Activated naive CD8-positive, alpha-beta T cell treated with anti-CD3 and anti-CD28 coated beads for 36 hours (primary cell): ENCODE measurements around the gene FXYD3. TPM values are rescaled to one million over a fixed set of nuclear protein-coding genes. Genes with fewer than 3 reads are reported as not detected.
A peak's percentile ranks its signal among the peaks of the same experiment; 100 is the strongest.
"Not testable (repeated sequence)": the region's sequence is repeated elsewhere in the genome, so short reads cannot be mapped to it uniquely, and the experiment has no call there.

Source experiments
- DNase-seq: peaks from one replicate; pipeline ENCODE4 v3.0.0; 2021
- H3K27ac Mint-ChIP-seq: one replicate; pipeline ENCODE4 v1.8.0; 2022; ENCODE audit warnings: mild to moderate bottlenecking, moderate library complexity, mixed read lengths
- H3K27me3 Mint-ChIP-seq: one replicate; pipeline ENCODE4 v1.8.0; 2022; ENCODE audit warnings: mild to moderate bottlenecking, mixed read lengths
- H3K36me3 Mint-ChIP-seq: one replicate; pipeline ENCODE4 v1.8.0; 2021; ENCODE audit warnings: mild to moderate bottlenecking, mixed read lengths
- H3K4me1 Mint-ChIP-seq: one replicate; pipeline ENCODE4 v1.8.0; 2021; ENCODE audit warnings: mixed read lengths
- H3K4me3 Mint-ChIP-seq: one replicate; pipeline ENCODE4 v1.8.0; 2022; ENCODE audit warnings: mild to moderate bottlenecking, moderate library complexity, mixed read lengths
- H3K9me3 Mint-ChIP-seq: one replicate; pipeline ENCODE4 v1.8.0; 2022; ENCODE audit warnings: mixed read lengths
- total RNA-seq, 2 experiments: library from RNA; stranded (reverse); gene quantifications; one replicate each; pipeline ENCODE4 v1.2.3, GENCODE V29; 2021

The FXYD3 gene
- total RNA-seq, 2 experiments from 2014 or later: not detected

- DNase-seq: no peak
- Mint-ChIP-seq H3K4me3 (peak overlapping the region; percentile 72), H3K4me1 (peaks cover 12% of the 10 kb centered on the region), H3K27me3 (no peaks in the 10 kb centered on the region), H3K27ac (no peak overlapping the region), H3K9me3 (no peaks in the 10 kb centered on the region), H3K36me3 (no peaks in the 10 kb centered on the region)
Measured at GRCh38 chr19:35123573-35123972, 8.0 kb downstream of the FXYD3 start.

DNA sequence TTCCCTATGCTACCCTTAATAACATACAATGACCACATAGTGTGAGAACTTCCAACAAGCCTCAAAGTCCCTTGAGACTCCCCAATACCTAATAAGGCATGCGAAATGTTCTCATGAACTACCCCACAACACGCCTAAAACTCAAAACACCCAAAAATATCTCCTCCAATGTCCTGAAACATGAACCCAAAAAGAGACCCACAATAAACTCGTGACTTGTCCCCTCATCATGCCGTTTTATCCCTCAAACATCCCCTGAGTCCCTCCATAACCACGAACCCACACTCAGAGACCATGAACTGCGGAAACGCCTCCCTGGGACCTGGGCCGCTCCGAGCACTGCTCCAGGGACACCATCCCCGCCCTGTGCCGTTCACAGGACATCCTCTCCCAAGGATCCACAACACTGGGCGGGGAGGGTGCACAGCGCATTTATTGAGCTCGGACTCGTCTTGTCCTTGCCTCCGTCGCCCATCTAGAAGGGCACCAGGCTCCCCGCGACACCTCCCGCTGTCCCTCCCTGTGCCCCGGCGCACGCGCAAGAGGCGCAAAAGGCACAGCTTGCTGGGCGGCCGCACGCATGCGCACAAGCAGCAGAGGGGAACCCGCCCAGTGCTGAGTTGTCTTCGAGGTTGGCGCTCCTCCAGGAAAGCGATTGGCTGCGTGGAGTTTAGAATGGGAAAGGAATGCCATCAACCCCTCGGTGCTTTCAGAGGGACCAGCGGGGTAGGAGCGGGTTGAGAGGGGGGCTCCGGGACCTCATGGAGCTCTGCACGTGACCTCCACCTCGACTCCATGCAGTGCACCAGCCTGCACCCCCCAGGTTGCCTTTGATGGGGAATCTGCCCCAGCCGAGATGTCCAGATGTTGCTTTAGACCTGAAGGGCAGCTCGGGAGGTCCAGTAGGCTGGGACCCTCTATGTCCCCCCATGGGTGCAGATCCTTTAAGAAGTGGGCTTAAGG is 8.8 kb downstream of the FXYD3 start:
- Mint-ChIP-seq H3K27me3 (no peaks in the 10 kb centered on the region), H3K36me3 (no peaks in the 10 kb centered on the region), H3K4me3 (peak overlapping the region; percentile 72), H3K9me3 (no peaks in the 10 kb centered on the region), H3K27ac (peak overlapping the region; percentile 0), H3K4me1 (peaks cover 12% of the 10 kb centered on the region)
- DNase-seq: peak; percentile 90

GRCh38 chr19:35125270-35125717 is 9.7 kb downstream of the FXYD3 start:
- H3K4me3 Mint-ChIP-seq: no peak overlapping the region

GRCh38 chr19:35125749-35126623 is 10.4 kb downstream of the FXYD3 start:
- Mint-ChIP-seq H3K27me3 (no peaks in the 10 kb centered on the region), H3K4me3 (no peak overlapping the region), H3K27ac (no peak overlapping the region), H3K36me3 (no peaks in the 10 kb centered on the region), H3K4me1 (peaks cover 12% of the 10 kb centered on the region), H3K9me3 (no peaks in the 10 kb centered on the region)
- DNase-seq: no peak

More at GRCh38 chr19:35125270-35125717, 9.7 kb downstream of the FXYD3 start:
- Mint-ChIP-seq H3K36me3 (no peaks in the 10 kb centered on the region), H3K9me3 (no peaks in the 10 kb centered on the region), H3K27ac (no peak overlapping the region), H3K27me3 (no peaks in the 10 kb centered on the region), H3K4me1 (peaks cover 12% of the 10 kb centered on the region)
- DNase-seq: no peak

DNA sequence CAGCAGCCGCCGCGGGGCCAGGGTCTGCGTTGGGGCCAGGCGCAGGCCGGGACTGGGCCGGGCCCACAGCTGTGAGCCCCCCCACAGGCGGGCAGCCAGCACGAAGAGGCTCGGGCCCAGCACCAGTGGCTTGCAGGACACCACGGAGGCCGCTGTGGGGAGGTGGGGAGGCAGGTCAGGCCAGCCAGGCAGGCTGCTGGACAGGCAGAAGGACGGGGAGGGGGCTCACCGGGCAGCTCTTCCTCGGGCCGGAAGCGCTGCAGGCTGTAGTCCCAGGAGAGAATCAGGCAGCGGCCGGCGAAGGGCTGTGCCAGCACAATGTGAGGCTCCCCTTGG is 11.0 kb downstream of the FXYD3 start:
- Mint-ChIP-seq H3K4me1 (peaks cover 12% of the 10 kb centered on the region), H3K4me3 (no peak overlapping the region), H3K9me3 (no peaks in the 10 kb centered on the region), H3K27ac (no peak overlapping the region), H3K36me3 (no peaks in the 10 kb centered on the region), H3K27me3 (no peaks in the 10 kb centered on the region)
- no peak for DNase-seq

GRCh38 chr19:35127871-35128270 is 12.2 kb downstream of the FXYD3 start:
- Mint-ChIP-seq H3K27ac (no peak overlapping the region), H3K9me3 (no peaks in the 10 kb centered on the region), H3K36me3 (no peaks in the 10 kb centered on the region), H3K27me3 (no peaks in the 10 kb centered on the region), H3K4me1 (peaks cover 12% of the 10 kb centered on the region), H3K4me3 (no peak overlapping the region)
- DNase-seq: no peak

DNA sequence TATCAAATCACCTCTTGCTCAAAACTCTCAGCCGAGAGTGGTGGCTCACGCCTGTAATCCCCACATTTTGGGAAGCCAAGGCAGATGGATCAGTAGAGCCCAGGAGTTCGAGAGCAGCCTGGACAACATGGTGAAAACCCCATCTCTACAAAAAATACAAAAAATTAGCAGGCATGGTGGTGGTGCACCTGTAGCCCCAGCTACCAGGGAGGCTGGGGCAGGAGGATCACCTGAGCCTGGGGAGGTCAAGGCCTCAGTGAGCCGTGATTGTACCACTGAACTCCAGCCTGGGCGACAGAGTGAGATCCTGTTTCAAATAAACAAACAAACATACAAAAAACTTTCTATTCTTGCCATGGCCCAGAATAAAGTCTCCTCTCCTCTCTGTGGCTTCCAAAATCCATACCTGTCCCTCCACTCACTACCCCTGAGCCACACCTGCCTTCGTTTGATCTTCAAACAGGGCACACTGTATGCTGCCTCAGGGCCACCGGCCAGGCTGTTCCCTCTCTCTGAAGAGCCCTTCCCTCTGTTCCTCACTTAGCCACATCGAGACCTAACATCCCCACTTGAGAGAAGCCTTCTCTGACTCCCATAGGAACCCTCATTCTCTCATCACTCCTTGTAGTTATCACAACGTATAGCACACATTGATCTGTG is 12.9 kb downstream of the FXYD3 start:
- Mint-ChIP-seq H3K27ac (no peak overlapping the region), H3K36me3 (no peaks in the 10 kb centered on the region), H3K27me3 (no peaks in the 10 kb centered on the region)

GRCh38 chr19:35129724-35130274 is 14.2 kb downstream of the FXYD3 start:
- not testable (repeated sequence) for H3K9me3 Mint-ChIP-seq, DNase-seq, H3K27ac Mint-ChIP-seq, H3K4me1 Mint-ChIP-seq, H3K27me3 Mint-ChIP-seq, H3K36me3 Mint-ChIP-seq, H3K4me3 Mint-ChIP-seq

More for the DNA sequence above, 12.9 kb downstream of the FXYD3 start:
- no peaks in the 10 kb centered on the region for H3K9me3 Mint-ChIP-seq
- DNase-seq: no peak
- peaks cover 12% of the 10 kb centered on the region for H3K4me1 Mint-ChIP-seq
- no peak overlapping the region for H3K4me3 Mint-ChIP-seq

- H3K27ac Mint-ChIP-seq: no peak overlapping the region
- H3K4me1 Mint-ChIP-seq: no peaks in the 10 kb centered on the region
- no peaks in the 10 kb centered on the region for H3K36me3 Mint-ChIP-seq
- no peaks in the 10 kb centered on the region for H3K27me3 Mint-ChIP-seq
- no peak for DNase-seq
- no peak overlapping the region for H3K4me3 Mint-ChIP-seq
- no peaks in the 10 kb centered on the region for H3K9me3 Mint-ChIP-seq
Measured at GRCh38 chr19:35130761-35131720, 15.4 kb downstream of the FXYD3 start.

- Mint-ChIP-seq H3K27me3 (no peaks in the 10 kb centered on the region), H3K36me3 (no peaks in the 10 kb centered on the region), H3K27ac (no peak overlapping the region), H3K4me1 (no peaks in the 10 kb centered on the region), H3K9me3 (no peaks in the 10 kb centered on the region), H3K4me3 (no peak overlapping the region)
- no peak for DNase-seq
Measured at GRCh38 chr19:35132254-35132653, 16.6 kb downstream of the FXYD3 start.

DNA sequence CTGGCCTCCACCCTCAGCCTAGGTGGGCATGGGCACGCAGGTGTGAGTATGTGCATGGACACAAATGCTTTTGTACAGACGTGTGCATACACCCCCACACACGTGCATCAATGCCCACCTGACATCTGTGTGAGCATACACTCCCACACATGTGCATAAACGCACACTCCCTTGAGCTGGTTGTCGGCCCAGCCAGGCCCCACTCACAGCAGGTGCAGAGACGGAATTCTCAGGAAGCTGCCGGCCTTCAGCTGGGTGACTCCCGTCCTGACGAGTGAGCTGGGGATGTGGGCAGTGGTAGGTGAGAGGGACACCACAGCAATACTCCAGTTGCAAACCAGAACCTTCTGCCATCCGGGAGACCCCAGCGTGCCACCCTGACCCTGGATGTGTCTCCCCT is 18.2 kb downstream of the FXYD3 start:
- no peaks in the 10 kb centered on the region for H3K9me3 Mint-ChIP-seq
- no peaks in the 10 kb centered on the region for H3K4me1 Mint-ChIP-seq
- DNase-seq: no peak
- H3K36me3 Mint-ChIP-seq: no peaks in the 10 kb centered on the region
- H3K4me3 Mint-ChIP-seq: no peak overlapping the region
- H3K27me3 Mint-ChIP-seq: no peaks in the 10 kb centered on the region
- no peak overlapping the region for H3K27ac Mint-ChIP-seq

- no peak for DNase-seq
- no peaks in the 10 kb centered on the region for H3K27me3 Mint-ChIP-seq
- no peak within 1 kb of the TSS for H3K4me3 Mint-ChIP-seq
- no peaks in the 10 kb centered on the region for H3K9me3 Mint-ChIP-seq
- no peaks in the 10 kb centered on the region for H3K4me1 Mint-ChIP-seq
- H3K27ac Mint-ChIP-seq: no peak within 1 kb of the TSS
- no peaks in the 10 kb centered on the region for H3K36me3 Mint-ChIP-seq
Measured at GRCh38 chr19:35134601-35135242, 19.1 kb downstream of the FXYD3 start, which contains the start of gene LGI4. TSS of gene LGI4 (minus strand) at chr19:35135059. CDS start at chr19:35134680, 379 bp downstream.

DNA sequence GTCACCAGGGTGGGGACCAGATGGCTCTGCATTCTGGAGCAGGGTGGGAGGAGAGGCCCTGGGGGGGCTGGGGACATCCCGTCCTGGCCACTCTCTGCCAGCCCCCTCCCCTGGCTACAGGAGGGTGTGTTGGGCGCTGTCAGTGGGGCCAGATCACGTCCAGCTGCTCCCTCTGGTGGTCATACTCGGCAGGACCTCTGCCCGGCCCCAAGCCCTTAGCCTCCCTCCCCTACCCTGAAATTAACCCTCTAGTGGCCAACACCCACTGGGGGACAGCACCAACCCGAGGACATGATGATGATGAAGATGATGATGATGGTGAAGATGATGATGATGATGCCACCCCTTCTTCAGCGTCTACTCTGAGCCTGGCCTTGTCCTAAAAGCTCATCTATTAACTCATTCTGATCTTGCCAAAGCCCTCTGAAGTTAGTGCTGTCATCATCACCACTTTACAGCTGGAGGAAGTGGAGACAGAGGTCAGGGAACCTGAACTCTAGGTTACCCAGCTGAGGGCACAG is 19.8 kb downstream of the FXYD3 start:
- DNase-seq: peak; percentile 69
- H3K9me3 Mint-ChIP-seq: no peaks in the 10 kb centered on the region
- no peak overlapping the region for H3K27ac Mint-ChIP-seq
- H3K4me1 Mint-ChIP-seq: no peaks in the 10 kb centered on the region
- no peaks in the 10 kb centered on the region for H3K36me3 Mint-ChIP-seq
- H3K27me3 Mint-ChIP-seq: no peaks in the 10 kb centered on the region
- H3K4me3 Mint-ChIP-seq: no peak overlapping the region
